Measurements from ENCODE around the gene LMF2. TPM values are rescaled to one million over a fixed set of nuclear protein-coding genes. Genes with fewer than 3 reads are reported as not detected.

The LMF2 gene
- polyA plus RNA-seq, 1 donor (not counting 4 experiments of a cell fraction or from before 2014, with no cell fraction given) = 13.2 TPM

- no peak for FAIRE-seq
- peaks cover 24% of the 10 kb centered on the region for H3K79me2 ChIP-seq (ENCODE audit: control insufficient read depth, insufficient read depth, low read length)
Measured at GRCh38 chr22:50523806-50524675, 16.5 kb upstream of the LMF2 start.

GRCh38 chr22:50523458-50523805, 15.9 kb upstream of the LMF2 start:
- Histone ChIP-seq H2AFZ (ENCODE audit: control insufficient read depth, low read length) (no peak overlapping the region), H3K27ac (ENCODE audit: control insufficient read depth, insufficient read depth, low read length) (no peak overlapping the region), H3K4me3 (ENCODE audit: control insufficient read depth in 2 of 3, extremely low read depth in 1 of 3, insufficient read depth in 2 of 3, low read depth in 1 of 3, low read length in 3 of 3) (no peak overlapping the region), H3K4me2 (ENCODE audit: control insufficient read depth, extremely low read depth, insufficient read depth, low read depth, low read length) (no peak overlapping the region), H4K20me1 (ENCODE audit: control insufficient read depth, extremely low read depth, insufficient read depth, low read length) (no peaks in the 10 kb centered on the region), H3K36me3 (ENCODE audit: control insufficient read depth in 2 of 2, extremely low read depth in 1 of 2, insufficient read depth in 2 of 2, low read length in 2 of 2) (peaks cover 22 to 29% of the 10 kb centered on the region in 2 experiments), H3K27me3 (ENCODE audit: control insufficient read depth, extremely low read depth, insufficient read depth, low read length) (no peaks in the 10 kb centered on the region), H3K4me1 (ENCODE audit: control insufficient read depth, extremely low read depth, insufficient read depth, low read length) (peaks cover 16% of the 10 kb centered on the region), H3K79me2 (ENCODE audit: control insufficient read depth, insufficient read depth, low read length) (peaks cover 24% of the 10 kb centered on the region), H3K9ac (ENCODE audit: control insufficient read depth, extremely low read depth, insufficient read depth, low read length) (no peak overlapping the region), H3K9me1 (ENCODE audit: control insufficient read depth, extremely low read depth, insufficient read depth, low read length) (no peaks in the 10 kb centered on the region), H3K9me3 (ENCODE audit: control insufficient read depth, low read depth, low read length) (no peaks in the 10 kb centered on the region)
- FAIRE-seq (no peak), DNase-seq (ENCODE audit: low read depth, low spot score) (no peak)
- no peak for TF ChIP-seq CTCF (optimal IDR thresholded peaks at IDR 0.05 in 1 of 3, IDR thresholded peaks at IDR 0.05 in 1 of 3, conservative IDR thresholded peaks at IDR 0.05 in 1 of 3; ENCODE audit: extremely low read depth in 1 of 3, insufficient read depth in 2 of 3, low read length in 3 of 3)
- no peak for TF ChIP-seq EZH2 (IDR thresholded peaks at IDR 0.05; ENCODE audit: low read length)
- dilution Hi-C loops (cut with MboI; ENCODE audit: extremely low pct_ligation_motif_present, low sequenced_read_pairs) = no loop called here

More at GRCh38 chr22:50523806-50524675, 16.5 kb upstream of the LMF2 start:
- no peaks in the 10 kb centered on the region for H3K27me3 ChIP-seq (ENCODE audit: control insufficient read depth, extremely low read depth, insufficient read depth, low read length)
- H3K27ac ChIP-seq (ENCODE audit: control insufficient read depth, insufficient read depth, low read length) = peak overlapping the region; percentile 70
- no peak overlapping the region for H2AFZ ChIP-seq (ENCODE audit: control insufficient read depth, low read length)
- peak overlapping the region; percentile 69 for H3K4me2 ChIP-seq (ENCODE audit: control insufficient read depth, extremely low read depth, insufficient read depth, low read depth, low read length)
- no peaks in the 10 kb centered on the region for H3K9me1 ChIP-seq (ENCODE audit: control insufficient read depth, extremely low read depth, insufficient read depth, low read length)
- TF ChIP-seq EZH2 (IDR thresholded peaks at IDR 0.05; ENCODE audit: low read length) (no peak), CTCF (optimal IDR thresholded peaks at IDR 0.05 in 1 of 3, IDR thresholded peaks at IDR 0.05 in 1 of 3, conservative IDR thresholded peaks at IDR 0.05 in 1 of 3; ENCODE audit: extremely low read depth in 1 of 3, insufficient read depth in 2 of 3, low read length in 3 of 3) (no peak)
- no peak for DNase-seq (ENCODE audit: low read depth, low spot score)
- peak overlapping the region; percentile 72 to 81 (median 79) for H3K4me3 ChIP-seq (ENCODE audit: control insufficient read depth in 2 of 3, extremely low read depth in 1 of 3, insufficient read depth in 2 of 3, low read depth in 1 of 3, low read length in 3 of 3)
- H3K4me1 ChIP-seq (ENCODE audit: control insufficient read depth, extremely low read depth, insufficient read depth, low read length) = peaks cover 16% of the 10 kb centered on the region
- dilution Hi-C loops (cut with MboI; ENCODE audit: extremely low pct_ligation_motif_present, low sequenced_read_pairs) = no loop called here
- H3K36me3 ChIP-seq (ENCODE audit: control insufficient read depth in 2 of 2, extremely low read depth in 1 of 2, insufficient read depth in 2 of 2, low read length in 2 of 2) = peaks cover 20 to 29% of the 10 kb centered on the region in 2 experiments
- H4K20me1 ChIP-seq (ENCODE audit: control insufficient read depth, extremely low read depth, insufficient read depth, low read length) = no peaks in the 10 kb centered on the region
- H3K9ac ChIP-seq (ENCODE audit: control insufficient read depth, extremely low read depth, insufficient read depth, low read length) = peak overlapping the region; percentile 85
- H3K9me3 ChIP-seq (ENCODE audit: control insufficient read depth, low read depth, low read length) = no peaks in the 10 kb centered on the region

Measured in keratinocyte (primary cell).